GM19467 (cell line): ENCODE measurements around the gene SYT1.
"Not testable (repeated sequence)": the region's sequence is repeated elsewhere in the genome, so short reads cannot be mapped to it uniquely, and the experiment has no call there.

ENCODE experiments used
- ATAC-seq: cut with Tn5 transposase; IDR thresholded peaks from one replicate; pipeline ENCODE4 v1.9.1; 2021; ENCODE audit warnings: mild to moderate bottlenecking, moderate library complexity; ENCODE audit not compliant: unreplicated experiment

The SYT1 gene

DNA sequence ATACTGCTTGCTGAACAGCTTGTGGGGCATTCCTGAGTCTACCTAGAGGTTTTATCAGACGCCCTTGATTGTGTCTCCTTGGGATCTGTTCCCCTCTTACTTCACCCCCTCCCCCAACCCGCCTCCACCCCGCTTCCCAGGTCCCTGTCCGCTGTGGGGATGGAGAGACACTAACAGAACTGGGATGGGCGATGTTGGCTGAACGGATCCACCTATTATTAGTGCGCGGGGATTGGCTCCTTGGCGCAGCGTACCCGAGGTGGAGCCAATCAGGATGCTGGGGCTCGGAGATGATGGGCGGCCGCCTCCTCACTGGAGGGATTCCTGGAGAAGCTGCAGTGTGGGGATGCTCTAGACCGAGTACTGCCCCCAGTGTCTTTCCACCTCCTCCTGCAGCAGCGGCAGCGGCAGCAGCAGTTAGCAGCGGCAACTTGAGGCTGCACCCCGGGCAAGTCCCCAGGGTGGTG lies at the start of gene SYT1:
SYT1 (plus strand) TSS at position 372 of the 467 bp plus-strand sequence.
- peak; percentile 29 for ATAC-seq

- no peak for ATAC-seq
Measured at GRCh38 chr12:78818487-78818886, 46.1 kb upstream of the SYT1 start.

GRCh38 chr12:78820946-78821345 lies 43.6 kb upstream of the SYT1 start:
- no peak for ATAC-seq

- no peak for ATAC-seq
Measured at GRCh38 chr12:78824918-78825317, 39.7 kb upstream of the SYT1 start.

DNA sequence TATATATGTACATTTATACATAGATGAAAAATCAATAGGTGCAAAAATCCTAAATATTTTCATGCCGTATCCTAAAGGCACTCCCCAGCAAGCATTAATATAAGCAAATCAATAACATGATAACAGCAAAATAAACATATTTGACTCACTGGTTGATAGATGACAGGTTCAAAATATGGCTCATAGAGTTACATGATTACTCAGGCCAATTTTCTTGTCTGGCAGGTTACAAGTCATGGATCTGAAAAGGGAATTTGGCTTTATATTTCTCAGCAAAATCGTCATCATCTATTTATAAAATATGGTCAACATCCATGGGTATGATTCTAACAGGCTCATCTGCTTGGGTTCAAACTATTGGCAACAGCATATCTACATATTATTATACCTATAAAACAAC lies 34.9 kb upstream of the SYT1 start:
- ATAC-seq, result no peak

GRCh38 chr12:78835493-78835892 lies 29.1 kb upstream of the SYT1 start:
- no peak for ATAC-seq

DNA sequence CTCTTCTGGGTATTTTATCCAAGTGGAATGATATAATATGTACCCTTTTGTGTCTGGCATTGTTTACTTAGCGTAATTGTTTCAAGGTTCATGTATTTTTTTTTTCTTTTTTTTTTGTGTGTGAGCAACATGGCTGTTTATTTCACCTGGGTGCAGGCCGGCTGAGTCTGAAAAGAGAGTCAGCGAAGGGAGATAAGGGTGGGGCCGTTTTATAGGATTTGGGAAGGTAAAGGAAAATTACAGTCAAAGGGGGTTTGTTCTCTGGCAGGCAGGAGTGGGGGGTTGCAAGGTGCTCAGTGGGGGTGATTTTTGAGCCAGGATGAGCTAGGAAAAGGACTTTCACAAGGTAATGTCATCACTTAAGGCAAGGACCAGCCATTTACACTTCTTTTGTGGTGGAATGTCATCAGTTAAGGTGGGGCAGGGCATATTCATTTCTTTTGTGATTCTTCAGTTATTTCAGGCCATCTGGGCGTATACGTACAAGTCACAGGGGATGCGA lies 24.0 kb upstream of the SYT1 start:
- ATAC-seq, result not testable (repeated sequence)

GRCh38 chr12:78853231-78853630 lies 11.3 kb upstream of the SYT1 start:
- ATAC-seq, result no peak

- ATAC-seq, result peak; percentile 48
Measured at GRCh38 chr12:78863482-78864402, 832 bp upstream of the SYT1 start.

DNA sequence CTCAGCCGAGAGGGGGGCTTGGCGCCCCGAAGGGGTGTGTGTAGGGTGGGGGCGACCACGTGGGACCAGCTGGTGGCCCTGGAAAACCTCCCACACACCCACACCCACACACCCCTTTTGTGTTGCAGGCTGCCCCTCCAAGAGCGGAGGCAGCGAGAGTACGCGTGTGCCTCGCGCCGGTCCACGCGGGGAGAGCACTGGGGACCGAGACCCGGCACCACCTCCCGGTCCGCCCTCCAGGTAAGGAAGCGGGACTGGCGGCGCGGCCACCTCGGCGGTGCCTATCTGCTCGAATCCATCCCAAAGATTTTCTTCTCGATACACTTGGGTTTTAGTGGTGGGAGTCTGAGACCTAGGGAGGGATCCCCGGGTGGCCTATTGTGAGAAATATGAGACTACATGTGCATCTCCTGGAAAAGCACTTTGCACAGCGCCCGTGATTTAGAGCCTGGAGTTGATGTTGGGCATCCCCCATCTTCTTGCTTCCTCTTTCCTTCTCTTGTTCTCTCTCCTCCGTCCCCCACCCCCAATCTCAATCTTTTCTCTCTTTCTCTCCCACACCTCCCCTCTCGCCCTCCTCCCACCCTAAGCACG lies 393 bp downstream of the SYT1 start:
- no peak for ATAC-seq

DNA sequence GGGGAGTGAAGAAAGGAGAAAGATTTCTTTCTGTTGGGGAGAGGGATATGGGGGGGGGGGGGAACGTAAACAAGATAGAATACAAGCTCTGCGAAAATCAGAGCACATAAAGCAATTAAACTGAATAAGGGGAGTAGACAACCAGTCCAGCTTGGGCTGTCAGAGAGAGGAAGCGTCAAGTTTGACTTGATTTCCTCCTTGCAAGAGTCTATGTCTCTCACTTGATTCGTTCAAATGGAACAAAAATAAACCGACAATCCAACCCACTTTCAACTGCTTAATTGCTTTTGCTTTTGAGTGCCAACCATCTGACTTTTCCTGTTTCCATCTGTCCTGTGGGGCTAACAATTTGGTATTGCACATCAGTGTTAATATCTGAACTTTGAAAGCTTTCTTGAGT lies 942 bp downstream of the SYT1 start:
- no peak for ATAC-seq

DNA sequence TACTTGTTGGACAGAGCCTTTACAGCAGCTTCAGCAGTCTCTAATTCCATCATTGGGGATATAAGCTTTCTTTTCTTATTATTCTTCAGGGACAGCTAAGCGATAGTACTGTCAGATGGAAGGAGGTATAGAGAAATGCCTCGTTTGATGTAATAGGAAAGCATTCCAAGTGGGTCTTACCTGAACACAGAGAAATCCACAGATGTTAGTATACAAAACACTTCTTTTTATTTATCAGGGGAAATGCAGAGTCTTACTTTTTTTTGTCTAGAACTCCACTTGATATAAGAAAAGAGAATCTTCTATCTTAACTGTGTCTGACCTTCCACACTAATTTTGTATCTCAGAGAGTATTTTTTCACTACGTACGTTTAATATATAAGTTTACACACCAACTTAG lies 1.9 kb downstream of the SYT1 start:
- no peak for ATAC-seq

GRCh38 chr12:78870539-78870938 lies 6.0 kb downstream of the SYT1 start:
- ATAC-seq, result no peak

DNA sequence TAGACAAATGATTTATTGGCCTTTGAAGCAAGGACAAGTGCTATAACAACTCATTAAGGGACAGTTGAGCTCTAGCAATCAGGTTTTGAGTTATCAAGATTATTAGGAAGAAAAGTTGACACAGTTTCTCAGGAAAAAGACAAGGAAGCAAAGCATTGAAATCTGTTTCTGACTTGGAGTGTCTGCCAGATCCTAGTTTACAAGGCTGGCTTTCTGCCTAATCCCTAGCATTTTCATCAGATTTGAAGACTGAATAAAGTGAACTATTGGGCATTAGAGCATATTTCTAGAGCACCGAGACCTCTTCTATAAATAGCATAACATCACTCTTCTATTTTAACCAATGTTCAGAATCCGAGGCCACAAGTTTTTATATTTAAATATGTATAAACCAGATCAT lies 7.0 kb downstream of the SYT1 start:
- ATAC-seq, result no peak

DNA sequence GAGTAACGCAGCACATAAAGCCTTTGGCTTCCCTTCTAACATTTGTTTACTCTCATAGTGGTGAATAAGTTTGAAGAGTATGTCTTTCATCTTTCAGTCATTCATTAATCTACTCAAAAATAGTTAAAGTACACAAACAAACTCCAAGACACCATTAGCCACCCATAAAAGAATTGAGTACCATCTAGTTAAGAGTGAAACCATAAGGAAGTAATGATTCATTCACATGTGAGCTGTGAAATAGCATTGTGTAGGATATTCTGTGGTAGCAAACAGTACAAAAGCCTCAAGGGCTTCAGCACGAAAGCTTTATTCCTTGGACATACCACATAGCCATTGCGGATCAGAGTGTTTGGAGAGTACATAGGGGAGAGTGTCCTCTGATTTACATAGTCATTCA lies 13.9 kb downstream of the SYT1 start:
- no peak for ATAC-seq

DNA sequence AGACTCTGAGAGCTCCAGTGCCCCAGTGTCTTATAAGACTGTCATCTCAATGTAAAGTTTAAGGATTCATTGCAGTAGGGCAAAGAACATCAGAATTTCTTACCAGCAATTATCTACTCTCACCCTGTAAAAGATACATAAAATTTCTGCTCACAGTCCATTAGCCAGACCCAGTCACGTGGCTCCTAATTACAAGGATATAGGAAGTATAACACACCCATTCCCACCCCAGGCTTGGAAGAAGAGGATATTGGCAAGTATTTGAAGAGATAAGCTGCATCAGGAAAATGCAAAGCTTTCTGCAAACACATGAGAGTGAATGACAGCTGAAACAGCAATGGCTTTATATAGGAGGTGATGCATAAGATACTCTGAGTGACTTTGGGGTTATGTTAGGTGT lies 14.3 kb downstream of the SYT1 start:
- ATAC-seq, result no peak

DNA sequence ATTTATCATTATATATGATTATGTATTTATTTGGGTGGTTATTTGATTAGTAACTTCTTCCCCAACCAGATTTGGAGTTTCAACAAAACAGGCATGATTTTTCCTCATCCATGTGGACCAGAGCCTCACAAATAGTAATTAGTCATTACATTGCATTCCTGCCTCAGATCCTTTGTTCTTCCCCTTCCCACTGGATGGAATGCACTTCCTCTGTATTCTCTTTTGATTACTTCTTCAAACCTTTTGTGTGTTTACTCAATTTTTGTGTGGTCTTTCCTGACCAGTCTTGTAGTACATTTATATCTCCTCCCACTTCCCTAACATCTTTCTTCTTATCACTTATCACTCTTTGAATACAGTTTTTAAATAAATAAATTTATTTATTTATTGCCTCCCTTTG lies 15.5 kb downstream of the SYT1 start:
- ATAC-seq, result no peak

DNA sequence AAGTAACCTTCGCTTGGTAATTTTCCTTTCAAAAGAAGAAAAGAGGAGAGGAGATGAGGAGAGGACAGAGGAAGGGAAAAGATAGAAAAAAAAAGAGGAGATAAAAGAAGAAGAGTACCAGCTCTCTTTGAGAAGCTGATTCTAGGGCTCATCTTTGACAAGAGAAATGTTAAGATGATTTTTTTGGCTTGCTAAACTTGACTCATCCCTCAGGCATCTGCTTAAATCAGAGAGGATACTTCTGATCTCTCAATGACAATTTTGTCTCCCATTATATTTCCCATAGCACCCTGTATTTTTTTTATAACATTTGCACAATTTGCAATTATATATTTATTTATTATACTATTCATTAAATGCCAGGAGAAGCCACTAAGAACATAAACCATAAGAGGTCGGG lies 17.1 kb downstream of the SYT1 start:
- ATAC-seq, result no peak

DNA sequence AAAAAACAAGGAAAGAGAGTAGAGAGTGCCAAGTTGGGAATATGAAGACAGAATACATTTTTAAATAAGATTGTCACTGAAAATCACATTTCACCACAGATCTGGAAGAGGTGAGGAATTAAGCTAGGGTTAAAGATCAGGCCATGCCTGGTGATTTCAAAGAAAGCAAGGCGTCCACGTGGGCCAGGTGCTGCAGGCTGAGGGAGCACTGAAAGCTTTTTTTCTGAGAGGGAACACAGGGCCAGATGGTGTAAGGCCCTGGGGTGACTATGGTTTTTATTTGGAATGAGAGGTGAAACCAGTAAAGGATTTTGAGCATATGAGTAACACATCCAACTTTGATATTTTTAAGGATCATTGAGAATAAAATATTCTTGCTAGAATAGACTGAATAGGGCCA lies 20.9 kb downstream of the SYT1 start:
- ATAC-seq, result no peak

DNA sequence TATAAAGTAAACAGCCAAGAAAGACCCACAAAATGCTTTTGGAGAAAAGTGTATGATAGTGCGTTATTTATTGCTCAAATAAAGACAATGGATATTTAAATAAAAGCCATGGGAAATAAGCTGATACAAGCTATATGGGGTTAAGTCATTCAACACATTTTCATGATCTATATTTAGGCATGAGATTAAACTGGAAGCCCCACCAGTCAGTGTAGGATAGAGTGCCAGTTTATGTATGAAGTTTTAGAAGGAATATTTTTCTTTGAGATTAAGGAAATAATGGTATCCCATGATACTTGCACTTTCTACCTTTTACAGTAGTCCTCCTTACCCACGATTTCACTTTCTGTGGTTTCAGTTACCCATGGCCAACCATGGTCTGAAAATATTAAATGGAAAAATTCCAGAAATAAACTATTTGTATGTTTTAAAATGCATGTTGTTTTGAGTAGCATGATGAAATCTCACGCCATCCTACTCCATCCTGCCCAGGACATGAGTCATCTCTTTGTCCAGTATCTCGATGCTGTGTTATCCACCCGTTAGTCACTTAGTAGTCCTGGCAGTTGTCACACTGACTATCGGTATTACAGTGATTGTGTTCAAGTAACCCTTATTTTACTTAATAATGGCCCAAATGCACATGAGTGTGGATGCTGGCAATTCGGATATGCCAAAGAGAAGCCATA lies 22.3 kb downstream of the SYT1 start:
- no peak for ATAC-seq

DNA sequence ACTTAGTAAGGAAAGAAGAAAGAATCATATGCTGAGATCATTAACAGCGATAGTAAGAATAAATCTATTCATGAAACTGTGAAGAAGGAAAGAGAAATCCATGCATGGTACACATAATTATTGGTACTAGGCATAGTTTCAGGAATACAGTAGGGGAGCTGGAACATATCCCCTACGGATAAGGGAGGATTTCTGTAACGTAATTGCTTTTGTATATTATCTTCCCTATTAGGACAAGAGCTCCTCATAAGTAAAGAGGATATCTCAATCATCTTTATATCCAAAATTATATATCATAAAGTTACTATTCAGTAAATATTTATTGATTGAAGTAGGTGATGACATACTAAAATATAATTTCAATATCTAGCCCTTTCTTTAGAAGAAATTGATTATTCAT lies 22.9 kb downstream of the SYT1 start:
- no peak for ATAC-seq

DNA sequence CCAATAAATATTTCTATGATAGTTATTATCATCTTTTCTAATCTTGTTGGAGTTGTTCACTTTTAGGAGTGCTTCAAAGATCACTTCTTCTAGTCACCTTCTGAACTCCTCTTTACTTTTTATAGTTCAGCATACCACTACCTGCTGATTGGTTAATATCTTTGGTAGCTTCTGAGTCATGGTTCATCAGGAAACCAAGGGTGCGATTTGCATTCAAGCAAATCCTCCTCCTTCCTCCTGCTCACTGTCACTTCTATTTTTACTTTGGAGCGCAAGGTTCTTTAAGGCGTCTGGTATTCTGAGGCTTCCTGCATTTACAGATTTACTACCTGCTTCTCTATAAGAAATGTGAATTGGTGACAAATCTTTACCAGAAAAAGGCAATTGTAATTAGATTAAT lies 24.0 kb downstream of the SYT1 start:
- ATAC-seq, result peak; percentile 98
